HEK293 (cell line): Measurements from ENCODE around the gene PLCL2.

Experiments used
- CTCF ChIA-PET: fragments of 350-600 bp; formaldehyde crosslinking; extraction: SDS; loops from one replicate; lab custom pipeline; 2021; ENCODE audit warnings: antibody characterized with exemption; lab: Yijun Ruan, JAX
- POLR2A ChIA-PET: fragments of 300-600 bp; formaldehyde crosslinking; extraction: SDS; loops from one replicate; lab custom pipeline; 2020; ENCODE audit warnings: antibody characterized with exemption, inconsistent platforms; lab: Yijun Ruan, JAX
- H3K27ac ChIP-seq: fragments of 200-500 bp; sonication (Bioruptor generic); 2 replicates; pipeline ENCODE4 v1.5.1; 2014; ENCODE audit warnings: low read depth, low read length, control low read depth, inconsistent platforms; ENCODE audit errors: extremely low read depth
- H3K36me3 ChIP-seq, 2 experiments: fragments of 200-500 bp in 1 of 2; sonication (Bioruptor generic) in 1 of 2; 1 replicate in 1 of 2; 2 replicates in 1 of 2; pipeline ENCODE4 v1.5.1; 2014 to 2017; ENCODE audit warnings: inconsistent platforms in 2 of 2, low read length in 2 of 2; ENCODE audit not compliant: control insufficient read depth in 2 of 2, insufficient read depth in 1 of 2
- H3K4me1 ChIP-seq: fragments of 200-500 bp; sonication (Bioruptor generic); 2 replicates; pipeline ENCODE4 v1.5.1; 2014; ENCODE audit warnings: mild to moderate bottlenecking, low read length, inconsistent platforms; ENCODE audit not compliant: control insufficient read depth, insufficient read depth
- H3K4me3 ChIP-seq: 2 replicates; pipeline ENCODE4 v1.5.1; 2011; ENCODE audit warnings: low read depth, mild to moderate bottlenecking, control low read depth, low read length, moderate library complexity
- H3K9me3 ChIP-seq: fragments of 200-500 bp; sonication (Bioruptor generic); 2 replicates; pipeline ENCODE4 v1.5.1; 2014; ENCODE audit warnings: low read depth, low read length, inconsistent platforms; ENCODE audit not compliant: control insufficient read depth, insufficient read depth
- BCL6B ChIP-seq: fragments of 450-650 bp; formaldehyde crosslinking; IDR thresholded peaks from 2 replicates; pipeline ENCODE4 v1.5.1; 2017; ENCODE audit warnings: missing biosample characterization, missing genetic modification characterization
- GFI1B ChIP-seq: fragments of 450-650 bp; formaldehyde crosslinking; IDR thresholded peaks from 2 replicates; pipeline ENCODE4 v1.5.1; 2016; ENCODE audit warnings: missing biosample characterization, missing genetic modification characterization
- GLIS2 ChIP-seq: fragments of 450-650 bp; formaldehyde crosslinking; IDR thresholded peaks from 2 replicates; pipeline ENCODE4 v1.5.1; 2016; ENCODE audit warnings: missing biosample characterization, missing genetic modification characterization
- MYNN ChIP-seq: fragments of 450-650 bp; formaldehyde crosslinking; IDR thresholded peaks from 2 replicates; pipeline ENCODE4 v1.5.1; 2016; ENCODE audit warnings: missing biosample characterization, missing genetic modification characterization, borderline replicate concordance
- TCF7L2 ChIP-seq: IDR thresholded peaks from 2 replicates; pipeline ENCODE4 v1.6.1; 2011; ENCODE audit warnings: low read depth, mild to moderate bottlenecking, inconsistent platforms, low read length, moderate library complexity, borderline replicate concordance
- YY1 ChIP-seq: fragments of 450-650 bp; formaldehyde crosslinking; IDR thresholded peaks from 2 replicates; pipeline ENCODE4 v1.5.1; 2018; ENCODE audit warnings: missing biosample characterization, missing genetic modification characterization
- ZBTB44 ChIP-seq: fragments of 450-650 bp; IDR thresholded peaks from 2 replicates; pipeline ENCODE4 v1.5.1; 2018; ENCODE audit warnings: missing biosample characterization, mild to moderate bottlenecking, missing genetic modification characterization
- ZBTB48 ChIP-seq: fragments of 450-650 bp; formaldehyde crosslinking; IDR thresholded peaks from 2 replicates; pipeline ENCODE4 v1.5.1; 2016; ENCODE audit warnings: missing biosample characterization, missing genetic modification characterization
- ZBTB7A ChIP-seq: fragments of 450-650 bp; formaldehyde crosslinking; IDR thresholded peaks from 2 replicates; pipeline ENCODE4 v1.5.1; 2016; ENCODE audit warnings: low read depth, missing biosample characterization, missing genetic modification characterization
- ZFP69B ChIP-seq: fragments of 450-650 bp; formaldehyde crosslinking; IDR thresholded peaks from 2 replicates; pipeline ENCODE4 v1.5.1; 2016; ENCODE audit warnings: missing biosample characterization, missing genetic modification characterization
- ZNF10 ChIP-seq: fragments of 450-650 bp; formaldehyde crosslinking; IDR thresholded peaks from 2 replicates; pipeline ENCODE4 v1.5.1; 2017; ENCODE audit warnings: missing biosample characterization, missing genetic modification characterization
- ZNF140 ChIP-seq: fragments of 450-650 bp; formaldehyde crosslinking; IDR thresholded peaks from 2 replicates; pipeline ENCODE4 v1.5.1; 2016; ENCODE audit warnings: missing biosample characterization, missing genetic modification characterization
- ZNF169 ChIP-seq: fragments of 450-650 bp; formaldehyde crosslinking; IDR thresholded peaks from 2 replicates; pipeline ENCODE4 v1.5.1; 2016; ENCODE audit warnings: missing biosample characterization, missing genetic modification characterization
- ZNF174 ChIP-seq: fragments of 450-650 bp; formaldehyde crosslinking; IDR thresholded peaks from 2 replicates; pipeline ENCODE4 v1.5.0; 2017; ENCODE audit warnings: missing biosample characterization, mild to moderate bottlenecking, missing genetic modification characterization
- ZNF335 ChIP-seq: fragments of 450-650 bp; formaldehyde crosslinking; conservative IDR thresholded peaks from 2 replicates; pipeline ENCODE4 v1.5.1; 2016; ENCODE audit warnings: missing biosample characterization, missing genetic modification characterization
- ZNF37A ChIP-seq: fragments of 450-650 bp; IDR thresholded peaks from 2 replicates; pipeline ENCODE4 v1.5.1; 2018; ENCODE audit warnings: missing biosample characterization, missing genetic modification characterization
- ZNF473 ChIP-seq: fragments of 450-650 bp; formaldehyde crosslinking; IDR thresholded peaks from 2 replicates; pipeline ENCODE4 v1.5.1; 2017; ENCODE audit warnings: missing biosample characterization, missing genetic modification characterization
- ZNF48 ChIP-seq: fragments of 450-650 bp; formaldehyde crosslinking; IDR thresholded peaks from 2 replicates; pipeline ENCODE4 v1.5.1; 2016; ENCODE audit warnings: missing biosample characterization, missing genetic modification characterization
- ZNF596 ChIP-seq: fragments of 450-650 bp; IDR thresholded peaks from 2 replicates; pipeline ENCODE4 v1.5.0; 2018; ENCODE audit warnings: missing biosample characterization, mild to moderate bottlenecking, missing genetic modification characterization, moderate library complexity
- ZNF621 ChIP-seq: fragments of 450-650 bp; formaldehyde crosslinking; IDR thresholded peaks from 2 replicates; pipeline ENCODE4 v1.5.1; 2017; ENCODE audit warnings: missing biosample characterization, missing genetic modification characterization
- ZNF626 ChIP-seq: fragments of 450-650 bp; sonication (Bioruptor Pico); formaldehyde crosslinking; IDR thresholded peaks from 2 replicates; pipeline ENCODE4 v1.5.1; 2018; ENCODE audit warnings: missing biosample characterization, missing genetic modification characterization, inconsistent platforms
- ZNF707 ChIP-seq: fragments of 450-650 bp; formaldehyde crosslinking; IDR thresholded peaks from 2 replicates; pipeline ENCODE4 v1.5.1; 2016; ENCODE audit warnings: missing biosample characterization, missing genetic modification characterization
- ZNF792 ChIP-seq: fragments of 450-650 bp; formaldehyde crosslinking; IDR thresholded peaks from 2 replicates; pipeline ENCODE4 v1.5.1; 2016; ENCODE audit warnings: missing biosample characterization, missing genetic modification characterization
- ZNF830 ChIP-seq: fragments of 450-650 bp; IDR thresholded peaks from 2 replicates; pipeline ENCODE4 v1.5.0; 2018; ENCODE audit warnings: missing biosample characterization, missing genetic modification characterization, low read depth, mild to moderate bottlenecking, moderate library complexity

Gene PLCL2

GRCh38 chr3:16987141-16987540, 102.4 kb downstream of the PLCL2 start:
- H3K9me3 ChIP-seq = no peaks in the 10 kb centered on the region
- TF ChIP-seq ZBTB7A (tag by site-specific recombination) (no peak), TCF7L2 (no peak), YY1 (tag by site-specific recombination) (no peak), ZBTB48 (no peak), ZNF169 (no peak), ZNF174 (tag by site-specific recombination) (no peak), ZNF335 (tag by site-specific recombination) (no peak), ZNF596 (no peak), ZBTB44 (tag by site-specific recombination) (no peak)

GRCh38 chr3:16990163-16990562, 105.4 kb downstream of the PLCL2 start:
- CTCF ChIA-PET = no interaction called here
- TF ChIP-seq ZNF626 (tag by site-specific recombination) (no peak), ZNF48 (tag by site-specific recombination) (no peak), GFI1B (tag by site-specific recombination) (no peak), ZNF473 (no peak), ZFP69B (tag by site-specific recombination) (no peak), ZNF10 (tag by site-specific recombination) (no peak)
- POLR2A ChIA-PET = no interaction called here
- Histone ChIP-seq H3K4me1 (peaks cover 3% of the 10 kb centered on the region; the same call in 1 of the 2 replicates), H3K27ac (no peak overlapping the region), H3K4me3 (no peak overlapping the region), H3K36me3 (no peaks in the 10 kb centered on the region), H3K9me3 (no peaks in the 10 kb centered on the region)

More at GRCh38 chr3:16987141-16987540, 102.4 kb downstream of the PLCL2 start:
- ChIA-PET CTCF (interaction anchor here (0.6 kb wide), 1 partner anchor 1148 kb away, joined by 3 read pairs; no protein-coding TSS in a partner anchor), POLR2A (no interaction called here)
- H3K4me1 ChIP-seq = no peaks in the 10 kb centered on the region
- H3K36me3 ChIP-seq = no peaks in the 10 kb centered on the region
- no peak overlapping the region for H3K4me3 ChIP-seq
- H3K27ac ChIP-seq = no peak overlapping the region

- TF ChIP-seq ZNF707 (no peak), ZNF140 (tag by site-specific recombination) (no peak), MYNN (no peak), GLIS2 (tag by site-specific recombination) (no peak), ZNF830 (tag by site-specific recombination) (no peak), ZBTB7A (tag by site-specific recombination) (no peak), BCL6B (tag by site-specific recombination) (no peak), ZNF37A (tag by site-specific recombination) (no peak), ZNF621 (tag by site-specific recombination) (no peak), ZNF792 (tag by site-specific recombination) (no peak)
- peaks cover 4% of the 10 kb centered on the region; the same call in 1 of the 2 replicates for H3K4me1 ChIP-seq
- ChIA-PET POLR2A (no interaction called here), CTCF (no interaction called here)
- no peak overlapping the region for H3K4me3 ChIP-seq
- no peak overlapping the region for H3K27ac ChIP-seq
- no peaks in the 10 kb centered on the region for H3K36me3 ChIP-seq
- H3K9me3 ChIP-seq = no peaks in the 10 kb centered on the region
These were observed 107.4 kb downstream of the PLCL2 start for GRCh38 chr3:16992198-16992597.
